K562 (cell line): Measurements from ENCODE around the gene JPH2. TPM values are rescaled to one million over a fixed set of nuclear protein-coding genes. Genes with fewer than 3 reads are reported as not detected.

Experiments used
- BRD4 ChIP-seq: fragments of 200-600 bp; sonication (generic); IDR thresholded peaks from 2 replicates; pipeline ENCODE4 v1.6.1; 2017; ENCODE audit warnings: inconsistent platforms
- ETV5 ChIP-seq: sonication (generic); formaldehyde crosslinking; IDR thresholded peaks from 2 replicates; pipeline ENCODE4 v1.4.0; 2020; ENCODE audit warnings: low read depth, mild to moderate bottlenecking, missing genetic modification reagents
- MTA3 ChIP-seq: fragments of 450-650 bp; formaldehyde crosslinking; IDR thresholded peaks from 2 replicates; pipeline ENCODE4 v1.6.1; 2017; ENCODE audit warnings: mild to moderate bottlenecking, borderline replicate concordance
- NR0B1 ChIP-seq: fragments of 450-650 bp; IDR thresholded peaks from one replicate; pipeline ENCODE4 v1.6.1; 2018; ENCODE audit warnings: mild to moderate bottlenecking, moderate library complexity; ENCODE audit not compliant: partially characterized antibody
- PRMT5 ChIP-seq: sonication (generic); formaldehyde crosslinking; IDR thresholded peaks from 2 replicates; pipeline ENCODE4 v1.5.0; 2020; ENCODE audit warnings: missing genetic modification reagents
- RFX1 ChIP-seq: fragments of 450-650 bp; IDR thresholded peaks from 2 replicates; pipeline ENCODE4 v1.6.1; 2016; ENCODE audit warnings: mild to moderate bottlenecking, moderate library complexity
- polyA plus RNA-seq, 8 experiments: library from polyadenylated mRNA; depleted of rRNA in 4 of 8; stranded (reverse) in 5 of 8; unstranded in 3 of 8; fragments of >200 nt; fragmentation: Nextera tagmentation in 2 of 8; fragmentation: Illumina TruSeq in 1 of 8; extraction: Ambion mirVana in 2 of 8; extraction: Trizol in 1 of 8; gene quantifications; 2 replicates each; pipeline versions ENCODE4 v1.2.1 to v1.2.3, GENCODE V29; 2011 to 2014; ENCODE audit warnings: inconsistent platforms in 1 of 8, missing spikeins in 1 of 8
- total RNA-seq, 7 experiments: library from RNA; depleted of rRNA in 6 of 7; stranded (reverse); fragments of >200 nt in 6 of 7; fragmentation: Illumina TruSeq in 2 of 7; extraction: Trizol in 2 of 7; gene quantifications; 2 replicates each; pipeline versions ENCODE4 v1.2.1 to v1.2.3, GENCODE V29; 2011 to 2021; ENCODE audit warnings: low replicate concordance in 1 of 7
- TF ChIP-seq, protein P1 (sequence below): sonication (generic); formaldehyde crosslinking; IDR thresholded peaks from 2 replicates; pipeline ENCODE4 v1.8.1; 2023; ENCODE audit warnings: mild to moderate bottlenecking, missing genetic modification reagents
- TF ChIP-seq, protein P2 (sequence below): sonication (generic); formaldehyde crosslinking; IDR thresholded peaks from 2 replicates; pipeline ENCODE4 v1.8.1; 2023; ENCODE audit warnings: missing genetic modification reagents, mild to moderate bottlenecking, borderline replicate concordance
- TF ChIP-seq, protein P3 (sequence below): sonication (generic); IDR thresholded peaks from 2 replicates; pipeline ENCODE4 v1.6.1; 2016
- TF ChIP-seq, protein P4 (sequence below): fragments of 250-450 bp; sonication (Bioruptor Pico); IDR thresholded peaks from 2 replicates; pipeline ENCODE4 v1.4.0; 2020

Gene JPH2
- total and polyA plus RNA-seq, 9 of the 15 experiments (the other 6 are each of a cell fraction or from before 2014, with no cell fraction given): not detected

DNA sequence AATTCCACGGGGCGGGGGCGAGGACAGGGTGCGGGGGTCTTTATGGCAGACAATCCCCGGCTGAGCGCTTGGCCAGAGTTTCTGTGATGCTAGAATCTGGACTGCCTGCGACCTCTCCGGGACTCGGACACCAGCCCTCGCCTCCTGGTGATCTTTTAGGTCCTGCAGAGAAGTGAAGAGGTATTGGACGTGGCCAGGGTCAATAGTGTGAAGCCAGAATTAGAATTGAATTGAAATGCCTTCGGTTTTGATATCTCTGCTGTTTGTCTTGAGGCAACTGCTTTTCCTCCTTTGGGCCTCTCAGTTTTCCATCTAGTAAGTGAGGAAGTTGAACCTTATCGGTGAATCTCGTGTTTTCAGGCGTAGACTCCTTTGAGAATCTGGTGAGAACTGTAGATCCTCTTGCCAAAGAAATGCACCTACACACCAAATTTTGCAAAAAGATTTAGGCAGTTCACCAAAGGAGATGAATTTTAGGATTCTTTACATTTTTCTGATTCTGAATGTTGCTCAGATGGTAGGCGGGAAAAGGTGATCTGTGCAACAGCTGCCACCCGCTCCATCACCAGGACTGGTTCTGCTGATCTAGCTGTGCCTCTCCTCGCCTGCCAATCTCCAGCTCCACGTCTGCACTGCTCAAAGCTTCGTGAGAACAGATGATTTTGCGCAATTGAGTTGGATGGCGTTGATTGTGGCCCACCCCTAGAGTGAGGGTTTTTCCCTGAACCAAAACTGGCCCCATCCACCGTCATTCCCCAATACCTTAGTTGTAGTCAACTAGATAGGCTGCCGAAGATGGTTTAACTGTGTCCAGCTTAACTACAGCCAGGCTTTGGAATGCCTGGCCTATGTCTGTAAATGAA, 24.4 kb upstream of the JPH2 start (continued):
- TF ChIP-seq, protein P1, sequence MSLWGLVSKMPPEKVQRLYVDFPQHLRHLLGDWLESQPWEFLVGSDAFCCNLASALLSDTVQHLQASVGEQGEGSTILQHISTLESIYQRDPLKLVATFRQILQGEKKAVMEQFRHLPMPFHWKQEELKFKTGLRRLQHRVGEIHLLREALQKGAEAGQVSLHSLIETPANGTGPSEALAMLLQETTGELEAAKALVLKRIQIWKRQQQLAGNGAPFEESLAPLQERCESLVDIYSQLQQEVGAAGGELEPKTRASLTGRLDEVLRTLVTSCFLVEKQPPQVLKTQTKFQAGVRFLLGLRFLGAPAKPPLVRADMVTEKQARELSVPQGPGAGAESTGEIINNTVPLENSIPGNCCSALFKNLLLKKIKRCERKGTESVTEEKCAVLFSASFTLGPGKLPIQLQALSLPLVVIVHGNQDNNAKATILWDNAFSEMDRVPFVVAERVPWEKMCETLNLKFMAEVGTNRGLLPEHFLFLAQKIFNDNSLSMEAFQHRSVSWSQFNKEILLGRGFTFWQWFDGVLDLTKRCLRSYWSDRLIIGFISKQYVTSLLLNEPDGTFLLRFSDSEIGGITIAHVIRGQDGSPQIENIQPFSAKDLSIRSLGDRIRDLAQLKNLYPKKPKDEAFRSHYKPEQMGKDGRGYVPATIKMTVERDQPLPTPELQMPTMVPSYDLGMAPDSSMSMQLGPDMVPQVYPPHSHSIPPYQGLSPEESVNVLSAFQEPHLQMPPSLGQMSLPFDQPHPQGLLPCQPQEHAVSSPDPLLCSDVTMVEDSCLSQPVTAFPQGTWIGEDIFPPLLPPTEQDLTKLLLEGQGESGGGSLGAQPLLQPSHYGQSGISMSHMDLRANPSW: no peak
- no peak for TF ChIP-seq RFX1
- no peak for TF ChIP-seq PRMT5
- TF ChIP-seq, protein P2, sequence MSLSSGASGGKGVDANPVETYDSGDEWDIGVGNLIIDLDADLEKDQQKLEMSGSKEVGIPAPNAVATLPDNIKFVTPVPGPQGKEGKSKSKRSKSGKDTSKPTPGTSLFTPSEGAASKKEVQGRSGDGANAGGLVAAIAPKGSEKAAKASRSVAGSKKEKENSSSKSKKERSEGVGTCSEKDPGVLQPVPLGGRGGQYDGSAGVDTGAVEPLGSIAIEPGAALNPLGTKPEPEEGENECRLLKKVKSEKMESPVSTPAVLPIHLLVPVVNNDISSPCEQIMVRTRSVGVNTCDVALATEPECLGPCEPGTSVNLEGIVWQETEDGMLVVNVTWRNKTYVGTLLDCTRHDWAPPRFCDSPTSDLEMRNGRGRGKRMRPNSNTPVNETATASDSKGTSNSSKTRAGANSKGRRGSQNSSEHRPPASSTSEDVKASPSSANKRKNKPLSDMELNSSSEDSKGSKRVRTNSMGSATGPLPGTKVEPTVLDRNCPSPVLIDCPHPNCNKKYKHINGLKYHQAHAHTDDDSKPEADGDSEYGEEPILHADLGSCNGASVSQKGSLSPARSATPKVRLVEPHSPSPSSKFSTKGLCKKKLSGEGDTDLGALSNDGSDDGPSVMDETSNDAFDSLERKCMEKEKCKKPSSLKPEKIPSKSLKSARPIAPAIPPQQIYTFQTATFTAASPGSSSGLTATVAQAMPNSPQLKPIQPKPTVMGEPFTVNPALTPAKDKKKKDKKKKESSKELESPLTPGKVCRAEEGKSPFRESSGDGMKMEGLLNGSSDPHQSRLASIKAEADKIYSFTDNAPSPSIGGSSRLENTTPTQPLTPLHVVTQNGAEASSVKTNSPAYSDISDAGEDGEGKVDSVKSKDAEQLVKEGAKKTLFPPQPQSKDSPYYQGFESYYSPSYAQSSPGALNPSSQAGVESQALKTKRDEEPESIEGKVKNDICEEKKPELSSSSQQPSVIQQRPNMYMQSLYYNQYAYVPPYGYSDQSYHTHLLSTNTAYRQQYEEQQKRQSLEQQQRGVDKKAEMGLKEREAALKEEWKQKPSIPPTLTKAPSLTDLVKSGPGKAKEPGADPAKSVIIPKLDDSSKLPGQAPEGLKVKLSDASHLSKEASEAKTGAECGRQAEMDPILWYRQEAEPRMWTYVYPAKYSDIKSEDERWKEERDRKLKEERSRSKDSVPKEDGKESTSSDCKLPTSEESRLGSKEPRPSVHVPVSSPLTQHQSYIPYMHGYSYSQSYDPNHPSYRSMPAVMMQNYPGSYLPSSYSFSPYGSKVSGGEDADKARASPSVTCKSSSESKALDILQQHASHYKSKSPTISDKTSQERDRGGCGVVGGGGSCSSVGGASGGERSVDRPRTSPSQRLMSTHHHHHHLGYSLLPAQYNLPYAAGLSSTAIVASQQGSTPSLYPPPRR (CRISPR knock-in tag): no peak
- TF ChIP-seq, protein P3, sequence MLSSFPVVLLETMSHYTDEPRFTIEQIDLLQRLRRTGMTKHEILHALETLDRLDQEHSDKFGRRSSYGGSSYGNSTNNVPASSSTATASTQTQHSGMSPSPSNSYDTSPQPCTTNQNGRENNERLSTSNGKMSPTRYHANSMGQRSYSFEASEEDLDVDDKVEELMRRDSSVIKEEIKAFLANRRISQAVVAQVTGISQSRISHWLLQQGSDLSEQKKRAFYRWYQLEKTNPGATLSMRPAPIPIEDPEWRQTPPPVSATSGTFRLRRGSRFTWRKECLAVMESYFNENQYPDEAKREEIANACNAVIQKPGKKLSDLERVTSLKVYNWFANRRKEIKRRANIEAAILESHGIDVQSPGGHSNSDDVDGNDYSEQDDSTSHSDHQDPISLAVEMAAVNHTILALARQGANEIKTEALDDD: peak; percentile 75
- peak; percentile 9; the same call in 1 of the 2 replicates for TF ChIP-seq MTA3
- no peak for TF ChIP-seq BRD4
- TF ChIP-seq, protein P4, sequence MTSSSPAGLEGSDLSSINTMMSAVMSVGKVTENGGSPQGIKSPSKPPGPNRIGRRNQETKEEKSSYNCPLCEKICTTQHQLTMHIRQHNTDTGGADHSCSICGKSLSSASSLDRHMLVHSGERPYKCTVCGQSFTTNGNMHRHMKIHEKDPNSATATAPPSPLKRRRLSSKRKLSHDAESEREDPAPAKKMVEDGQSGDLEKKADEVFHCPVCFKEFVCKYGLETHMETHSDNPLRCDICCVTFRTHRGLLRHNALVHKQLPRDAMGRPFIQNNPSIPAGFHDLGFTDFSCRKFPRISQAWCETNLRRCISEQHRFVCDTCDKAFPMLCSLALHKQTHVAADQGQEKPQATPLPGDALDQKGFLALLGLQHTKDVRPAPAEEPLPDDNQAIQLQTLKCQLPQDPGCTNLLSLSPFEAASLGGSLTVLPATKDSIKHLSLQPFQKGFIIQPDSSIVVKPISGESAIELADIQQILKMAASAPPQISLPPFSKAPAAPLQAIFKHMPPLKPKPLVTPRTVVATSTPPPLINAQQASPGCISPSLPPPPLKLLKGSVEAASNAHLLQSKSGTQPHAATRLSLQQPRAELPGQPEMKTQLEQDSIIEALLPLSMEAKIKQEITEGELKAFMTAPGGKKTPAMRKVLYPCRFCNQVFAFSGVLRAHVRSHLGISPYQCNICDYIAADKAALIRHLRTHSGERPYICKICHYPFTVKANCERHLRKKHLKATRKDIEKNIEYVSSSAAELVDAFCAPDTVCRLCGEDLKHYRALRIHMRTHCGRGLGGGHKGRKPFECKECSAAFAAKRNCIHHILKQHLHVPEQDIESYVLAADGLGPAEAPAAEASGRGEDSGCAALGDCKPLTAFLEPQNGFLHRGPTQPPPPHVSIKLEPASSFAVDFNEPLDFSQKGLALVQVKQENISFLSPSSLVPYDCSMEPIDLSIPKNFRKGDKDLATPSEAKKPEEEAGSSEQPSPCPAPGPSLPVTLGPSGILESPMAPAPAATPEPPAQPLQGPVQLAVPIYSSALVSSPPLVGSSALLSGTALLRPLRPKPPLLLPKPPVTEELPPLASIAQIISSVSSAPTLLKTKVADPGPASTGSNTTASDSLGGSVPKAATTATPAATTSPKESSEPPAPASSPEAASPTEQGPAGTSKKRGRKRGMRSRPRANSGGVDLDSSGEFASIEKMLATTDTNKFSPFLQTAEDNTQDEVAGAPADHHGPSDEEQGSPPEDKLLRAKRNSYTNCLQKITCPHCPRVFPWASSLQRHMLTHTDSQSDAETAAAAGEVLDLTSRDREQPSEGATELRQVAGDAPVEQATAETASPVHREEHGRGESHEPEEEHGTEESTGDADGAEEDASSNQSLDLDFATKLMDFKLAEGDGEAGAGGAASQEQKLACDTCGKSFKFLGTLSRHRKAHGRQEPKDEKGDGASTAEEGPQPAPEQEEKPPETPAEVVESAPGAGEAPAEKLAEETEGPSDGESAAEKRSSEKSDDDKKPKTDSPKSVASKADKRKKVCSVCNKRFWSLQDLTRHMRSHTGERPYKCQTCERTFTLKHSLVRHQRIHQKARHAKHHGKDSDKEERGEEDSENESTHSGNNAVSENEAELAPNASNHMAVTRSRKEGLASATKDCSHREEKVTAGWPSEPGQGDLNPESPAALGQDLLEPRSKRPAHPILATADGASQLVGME (CRISPR knock-in tag): no peak
- no peak for TF ChIP-seq ETV5 (CRISPR knock-in tag)
- no peak for TF ChIP-seq NR0B1
